ENCODE measurements around the gene BBS2. TPM values are rescaled to one million over a fixed set of nuclear protein-coding genes. Genes with fewer than 3 reads are reported as not detected.

Gene BBS2
- total RNA-seq, 1 donor from 2014 or later, result 48.6 TPM

- Mint-ChIP-seq H3K4me3 (peak within 1 kb of the TSS; percentile 95), H3K4me1 (peaks cover 47% of the 10 kb centered on the region), H3K27me3 (ENCODE audit: low read depth) (no peaks in the 10 kb centered on the region), H3K27ac (ENCODE audit: unreplicated experiment) (peak within 1 kb of the TSS; percentile 94), H3K9me3 (no peaks in the 10 kb centered on the region), H3K36me3 (ENCODE audit: low read depth) (peaks cover 9% of the 10 kb centered on the region)
- TF ChIP-seq CTCF (conservative IDR thresholded peaks at IDR 0.05), result no peak
- peak; percentile 76 for DNase-seq (ENCODE audit: low read depth, low spot score)
Observed at GRCh38 chr16:56450986-56451752, 68.7 kb downstream of the BBS2 start, which contains the start of the genes NUDT21 and OGFOD1. NUDT21 (minus strand) TSS chr16:56451332; CDS start chr16:56451202, 130 bp downstream. OGFOD1 (plus strand) TSS chr16:56451554; CDS start chr16:56451613, 59 bp downstream.

GRCh38 chr16:56450275-56450985 lies 69.4 kb downstream of the BBS2 start:
- no peaks in the 10 kb centered on the region for H3K27me3 Mint-ChIP-seq (ENCODE audit: low read depth)

GRCh38 chr16:56448005-56448404 lies 71.8 kb downstream of the BBS2 start:
- peaks cover 2% of the 10 kb centered on the region for H3K36me3 Mint-ChIP-seq (ENCODE audit: low read depth)
- no peak for TF ChIP-seq CTCF (conservative IDR thresholded peaks at IDR 0.05)
- DNase-seq (ENCODE audit: low read depth, low spot score), result no peak
- peak overlapping the region; percentile 74 for H3K4me3 Mint-ChIP-seq
- peaks cover 47% of the 10 kb centered on the region for H3K4me1 Mint-ChIP-seq
- H3K27ac Mint-ChIP-seq (ENCODE audit: unreplicated experiment), result peak overlapping the region; percentile 51
- no peaks in the 10 kb centered on the region for H3K9me3 Mint-ChIP-seq
- no peaks in the 10 kb centered on the region for H3K27me3 Mint-ChIP-seq (ENCODE audit: low read depth)

More at GRCh38 chr16:56450275-56450985, 69.4 kb downstream of the BBS2 start:
- Mint-ChIP-seq H3K36me3 (ENCODE audit: low read depth) (peaks cover 7% of the 10 kb centered on the region), H3K27ac (ENCODE audit: unreplicated experiment) (peak overlapping the region; percentile 94), H3K4me3 (peak overlapping the region; percentile 95), H3K4me1 (peaks cover 47% of the 10 kb centered on the region), H3K9me3 (no peaks in the 10 kb centered on the region)
- no peak for DNase-seq (ENCODE audit: low read depth, low spot score)
- TF ChIP-seq CTCF (conservative IDR thresholded peaks at IDR 0.05), result no peak

- no peak for DNase-seq (ENCODE audit: low read depth, low spot score)
- Mint-ChIP-seq H3K27ac (ENCODE audit: unreplicated experiment) (no peak overlapping the region), H3K36me3 (ENCODE audit: low read depth) (peaks cover 2% of the 10 kb centered on the region), H3K4me1 (peaks cover 41% of the 10 kb centered on the region), H3K9me3 (no peaks in the 10 kb centered on the region), H3K27me3 (ENCODE audit: low read depth) (no peaks in the 10 kb centered on the region), H3K4me3 (peak overlapping the region; percentile 21)
- no peak for TF ChIP-seq CTCF (conservative IDR thresholded peaks at IDR 0.05)
Observed at GRCh38 chr16:56447286-56447685, 72.5 kb downstream of the BBS2 start.

GRCh38 chr16:56438038-56438437 lies 81.8 kb downstream of the BBS2 start:
- DNase-seq (ENCODE audit: low read depth, low spot score), result no peak
- Mint-ChIP-seq H3K27ac (ENCODE audit: unreplicated experiment) (no peak overlapping the region), H3K36me3 (ENCODE audit: low read depth) (no peaks in the 10 kb centered on the region), H3K4me3 (no peak overlapping the region), H3K9me3 (no peaks in the 10 kb centered on the region), H3K4me1 (no peaks in the 10 kb centered on the region), H3K27me3 (ENCODE audit: low read depth) (no peaks in the 10 kb centered on the region)
- TF ChIP-seq CTCF (conservative IDR thresholded peaks at IDR 0.05), result no peak

All from neural crest cell (in vitro differentiated cells).